Fibroblast of skin of right quadriceps (primary cell): ENCODE results near the gene B3GNT4.
"Not testable (repeated sequence)": the region's sequence is repeated elsewhere in the genome, so short reads cannot be mapped to it uniquely, and the experiment has no call there.

ENCODE experiments used
- DNase-seq: peaks from one replicate; pipeline ENCODE4 v3.0.0-alpha.2; 2013

The B3GNT4 gene

GRCh38 chr12:122189626-122190475 is 13.7 kb upstream of the B3GNT4 start:
- DNase-seq, result no peak

- peak; percentile 31 for DNase-seq
Observed at GRCh38 chr12:122190842-122191668, 12.5 kb upstream of the B3GNT4 start.

GRCh38 chr12:122192441-122192840 is 11.1 kb upstream of the B3GNT4 start:
- no peak for DNase-seq

DNA sequence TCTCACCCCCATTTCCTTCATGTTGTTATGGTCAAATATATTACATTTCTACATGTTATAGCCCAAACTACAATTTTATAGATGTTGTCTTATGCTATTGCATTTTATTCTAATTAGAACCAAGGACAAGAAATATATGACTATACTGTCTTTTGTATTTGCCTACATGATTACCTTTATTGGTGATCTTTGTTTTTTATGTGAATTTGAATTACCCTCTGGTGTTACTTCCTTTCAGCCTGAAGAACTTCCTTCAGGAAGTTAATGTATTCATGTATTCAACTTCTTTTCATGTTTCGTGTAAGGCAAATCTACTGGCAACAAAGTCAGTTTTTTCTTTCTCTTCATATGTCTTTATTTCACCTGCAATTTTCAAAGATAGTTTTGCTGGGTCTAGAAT is 8.7 kb upstream of the B3GNT4 start:
- DNase-seq, result no peak

- no peak for DNase-seq
Observed at GRCh38 chr12:122195405-122195804, 8.1 kb upstream of the B3GNT4 start.

DNA sequence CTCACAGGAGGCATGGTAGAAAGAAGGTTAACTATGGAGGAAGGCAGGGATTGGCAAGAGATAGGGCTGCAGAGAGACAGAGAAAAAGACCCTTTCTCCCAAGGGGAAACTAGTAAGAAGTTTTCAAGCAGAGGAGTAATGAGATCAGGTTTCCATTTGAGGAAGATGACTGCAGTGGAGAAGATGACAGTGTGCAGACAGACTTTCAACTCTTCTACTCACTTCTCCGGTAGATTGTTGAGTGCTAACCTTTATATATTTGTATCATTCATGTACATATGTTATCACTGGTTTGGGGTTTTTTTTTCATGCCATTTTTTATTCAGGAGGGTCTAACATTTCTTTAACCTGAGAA is 5.9 kb upstream of the B3GNT4 start:
- no peak for DNase-seq

- no peak for DNase-seq
Observed at GRCh38 chr12:122199484-122200355, 3.8 kb upstream of the B3GNT4 start.

GRCh38 chr12:122200541-122201175 is 2.9 kb upstream of the B3GNT4 start:
- DNase-seq, result no peak

DNA sequence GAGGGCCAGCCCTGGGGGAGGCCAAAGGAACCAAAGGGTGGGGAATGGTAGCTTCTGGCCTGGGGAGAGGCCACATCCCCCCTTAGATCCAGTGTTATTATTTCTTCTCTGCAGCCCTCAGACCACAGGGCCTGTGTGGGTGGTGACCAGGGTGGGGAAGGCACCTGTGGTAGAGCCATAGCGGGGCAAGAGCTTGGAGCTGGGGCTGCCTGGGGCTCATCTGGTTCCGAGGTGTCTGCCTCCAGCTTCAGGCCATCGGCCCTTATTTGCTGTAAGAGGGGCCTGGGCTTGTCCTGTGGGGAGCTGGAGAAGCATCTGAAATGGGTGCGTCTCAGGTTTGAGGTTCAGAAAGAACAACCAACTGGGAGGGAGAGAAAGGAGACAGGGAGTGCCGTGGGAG is 2.1 kb upstream of the B3GNT4 start:
- no peak for DNase-seq

DNA sequence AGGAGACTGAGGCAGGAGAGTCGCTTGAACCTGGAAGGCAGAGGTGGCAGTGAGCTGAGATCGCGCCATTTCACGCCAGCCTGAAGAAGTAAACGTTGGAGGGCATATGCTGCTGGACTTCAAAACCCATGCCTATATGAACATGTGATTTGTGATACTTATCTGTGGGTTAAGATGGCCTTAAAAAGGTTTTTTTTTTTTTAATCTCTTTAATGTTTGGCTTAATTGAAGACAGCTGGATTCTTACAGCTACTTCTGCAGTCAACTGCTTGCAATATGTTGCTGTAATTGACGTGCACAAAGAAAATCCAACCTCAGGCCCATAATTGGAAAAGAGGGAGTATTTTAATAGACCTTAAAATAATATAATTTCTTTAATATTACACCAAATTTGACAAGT is 1.5 kb upstream of the B3GNT4 start:
- DNase-seq, result peak; percentile 15

- not testable (repeated sequence) for DNase-seq
Observed at GRCh38 chr12:122202811-122203210, 698 bp upstream of the B3GNT4 start.

DNA sequence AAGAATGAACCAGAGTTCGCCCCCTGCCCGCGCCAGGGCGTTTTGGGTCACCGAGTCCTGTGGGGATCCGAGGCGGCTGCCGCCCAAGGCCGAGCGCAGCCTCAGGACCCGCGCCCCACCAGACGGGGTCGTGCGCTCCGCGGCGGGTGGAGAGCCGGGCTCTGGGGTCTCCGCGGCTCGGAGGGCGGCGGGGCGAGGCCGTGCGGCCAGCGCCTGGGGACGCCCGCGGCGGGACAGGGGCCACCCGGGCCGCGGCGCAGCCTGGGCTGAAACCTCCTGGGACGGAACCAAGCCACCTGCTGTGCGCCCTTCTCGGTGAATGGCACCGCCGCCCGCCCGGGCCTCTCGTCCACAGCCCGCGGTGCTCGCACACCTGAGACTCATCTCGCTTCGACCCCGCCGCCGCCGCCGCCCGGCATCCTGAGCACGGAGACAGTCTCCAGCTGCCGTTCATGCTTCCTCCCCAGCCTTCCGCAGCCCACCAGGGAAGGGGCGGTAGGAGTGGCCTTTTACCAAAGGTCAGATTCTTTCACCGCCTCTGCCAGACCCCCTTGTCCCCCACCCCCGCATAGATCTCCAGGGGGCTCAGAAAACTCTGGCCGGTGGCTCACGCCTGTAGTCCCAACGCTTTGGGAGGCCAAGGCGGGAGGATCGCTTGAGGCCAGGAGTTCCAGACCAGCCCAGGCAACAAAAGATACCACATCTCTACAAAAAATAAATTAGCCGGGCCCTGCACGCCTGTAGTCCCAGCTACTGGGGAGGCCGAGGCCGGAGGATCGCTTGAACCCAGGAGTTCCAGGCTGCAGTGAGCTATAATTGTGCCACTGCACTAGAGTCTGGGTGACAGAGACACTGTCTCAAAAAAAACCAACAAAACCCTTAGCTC is 901 bp downstream of the B3GNT4 start:
- no peak for DNase-seq

DNA sequence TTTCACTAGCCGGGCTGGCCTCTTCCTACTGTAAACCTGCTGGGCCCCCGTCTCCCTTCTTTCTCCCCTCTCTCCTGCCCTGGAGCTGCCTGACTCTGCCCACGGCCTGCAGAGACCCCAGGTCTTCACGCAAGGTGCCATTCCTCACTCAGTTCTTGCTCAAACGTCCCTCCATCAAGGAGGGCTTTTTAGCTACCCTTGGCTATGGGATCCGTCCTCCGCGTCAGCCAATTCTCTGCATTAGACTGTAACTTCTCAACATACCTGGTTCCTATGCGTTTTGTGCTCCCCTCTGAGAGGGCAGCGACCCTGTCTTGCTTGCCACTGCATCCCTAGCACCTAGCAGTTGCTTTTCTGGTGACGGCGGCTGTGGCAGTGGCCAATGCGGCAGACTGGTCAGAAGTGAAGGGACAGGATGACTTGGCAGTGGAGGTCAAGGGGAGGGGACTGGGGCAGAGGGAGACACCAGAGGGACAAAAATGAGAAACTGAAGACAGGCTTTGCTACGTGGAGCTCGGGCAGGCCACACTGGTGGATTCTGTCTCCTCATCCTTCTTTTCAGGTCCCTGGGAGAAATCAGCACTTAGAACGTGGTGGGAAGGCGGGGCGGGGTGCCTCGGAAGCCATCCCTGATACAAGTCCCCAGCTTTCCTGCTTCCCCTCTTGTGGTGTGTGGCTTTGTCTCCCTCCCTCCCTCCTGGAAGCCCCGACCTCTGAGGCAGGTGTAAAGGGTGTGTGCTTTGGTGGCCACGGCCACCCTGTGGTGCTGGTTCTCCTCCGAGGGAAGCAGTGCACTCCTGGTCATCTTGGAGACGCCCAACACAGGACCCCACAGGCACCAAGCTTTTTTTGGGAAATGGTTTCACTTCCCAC is 1.8 kb downstream of the B3GNT4 start:
- DNase-seq, result no peak

- DNase-seq, result no peak
Observed at GRCh38 chr12:122206111-122206881, 2.8 kb downstream of the B3GNT4 start.

DNA sequence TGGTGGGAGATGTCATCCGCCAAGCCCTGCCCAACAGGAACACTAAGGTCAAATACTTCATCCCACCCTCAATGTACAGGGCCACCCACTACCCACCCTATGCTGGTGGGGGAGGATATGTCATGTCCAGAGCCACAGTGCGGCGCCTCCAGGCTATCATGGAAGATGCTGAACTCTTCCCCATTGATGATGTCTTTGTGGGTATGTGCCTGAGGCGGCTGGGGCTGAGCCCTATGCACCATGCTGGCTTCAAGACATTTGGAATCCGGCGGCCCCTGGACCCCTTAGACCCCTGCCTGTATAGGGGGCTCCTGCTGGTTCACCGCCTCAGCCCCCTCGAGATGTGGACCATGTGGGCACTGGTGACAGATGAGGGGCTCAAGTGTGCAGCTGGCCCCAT is 3.5 kb downstream of the B3GNT4 start:
- DNase-seq, result no peak

- no peak for DNase-seq
Observed at GRCh38 chr12:122207391-122207790, 3.9 kb downstream of the B3GNT4 start.

DNA sequence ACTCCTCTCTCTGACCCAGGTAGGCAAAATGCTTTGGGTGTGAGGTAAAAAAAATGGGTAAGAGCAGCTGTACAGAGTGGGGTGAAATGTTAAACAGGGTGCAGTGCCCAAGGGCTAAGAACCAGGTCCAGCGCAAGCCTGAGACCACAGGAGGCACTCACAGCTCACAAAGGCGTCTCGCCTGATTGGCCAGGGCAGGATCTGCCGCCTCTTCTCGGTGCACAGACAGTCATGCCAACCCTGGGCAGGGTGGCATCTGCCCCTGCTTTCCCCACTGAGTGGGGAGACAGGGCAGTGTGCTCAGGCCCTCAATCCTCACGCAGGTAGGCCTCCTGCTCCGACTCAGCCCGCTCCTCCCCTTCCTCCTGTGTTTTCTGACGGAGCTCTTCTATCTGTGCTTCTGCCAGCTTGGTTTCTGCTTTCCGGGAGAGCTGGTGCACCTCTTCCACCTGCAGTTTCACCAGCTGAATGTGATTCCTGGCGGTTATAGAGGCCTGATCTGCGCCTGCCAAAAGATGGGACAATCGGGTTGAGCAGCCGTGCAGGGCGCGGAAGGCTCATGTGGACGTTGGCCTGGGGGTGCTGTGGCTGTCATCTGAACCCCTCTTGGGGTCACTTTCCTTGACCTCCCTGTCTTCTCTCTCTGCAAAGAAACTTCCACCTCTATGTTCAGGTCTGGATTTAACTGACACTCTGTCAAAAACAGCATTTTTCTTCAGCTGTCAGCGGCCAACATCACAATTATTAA is 4.7 kb downstream of the B3GNT4 start:
- no peak for DNase-seq

DNA sequence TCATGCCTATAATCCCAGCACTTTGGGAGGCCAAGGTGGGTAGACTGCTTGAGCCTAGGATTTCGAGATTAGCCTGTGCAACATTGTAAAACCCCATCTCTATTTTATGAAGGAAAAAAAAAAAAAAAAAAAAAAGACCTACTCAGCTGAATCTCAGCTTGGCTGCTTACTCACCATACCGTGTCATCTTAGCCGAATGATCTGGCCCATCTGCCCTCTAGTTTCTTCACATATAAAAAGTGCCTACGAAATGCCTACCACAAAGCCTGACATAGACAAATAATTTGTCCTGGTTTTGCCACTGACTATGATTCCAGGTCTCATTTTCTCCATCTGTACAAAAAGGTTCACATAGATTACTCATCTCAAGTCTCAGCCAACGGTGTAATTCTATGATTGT is 12.3 kb downstream of the B3GNT4 start:
- no peak for DNase-seq

DNA sequence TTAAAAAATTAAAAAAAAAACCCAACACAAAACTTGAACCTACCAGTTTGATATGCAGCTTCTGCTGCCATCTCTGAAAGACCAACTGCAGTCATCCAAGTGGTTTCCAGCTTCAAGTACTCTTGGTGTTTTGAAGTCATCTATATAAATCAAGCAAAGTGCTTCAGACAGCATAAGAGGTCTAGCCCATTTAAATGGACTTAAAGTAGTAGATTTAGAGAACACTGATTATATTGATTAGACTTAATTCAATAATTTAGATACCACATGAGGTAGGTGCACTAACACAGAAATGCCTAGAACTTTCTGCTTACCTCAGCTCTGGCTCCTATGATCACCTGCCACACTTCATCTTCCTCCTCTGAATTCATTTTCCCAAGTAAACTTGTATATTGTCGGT is 12.9 kb downstream of the B3GNT4 start:
- DNase-seq, result no peak
